HepG2 (cell line): ENCODE results near the gene USP35. TPM values are rescaled to one million over a fixed set of nuclear protein-coding genes. Genes with fewer than 3 reads are reported as not detected.

Experiments used
- ATF1 ChIP-seq: IDR thresholded peaks from 2 replicates; pipeline ENCODE4 v1.6.1; 2016; ENCODE audit warnings: mild to moderate bottlenecking, control low read depth
- NFKBIZ ChIP-seq: IDR thresholded peaks from 2 replicates; pipeline ENCODE4 v1.6.1; 2018; ENCODE audit warnings: missing genetic modification reagents, missing compliant biosample characterization
- POLR2AphosphoS5 ChIP-seq: IDR thresholded peaks from 2 replicates; pipeline ENCODE4 v1.6.1; 2012; ENCODE audit warnings: low read depth, low read length
- RORA ChIP-seq: sonication (generic); formaldehyde crosslinking; IDR thresholded peaks from 2 replicates; pipeline ENCODE4 v1.5.0; 2020; ENCODE audit warnings: mild to moderate bottlenecking, missing genetic modification reagents, moderate library complexity
- STAG1 ChIP-seq: sonication (generic); formaldehyde crosslinking; IDR thresholded peaks from 2 replicates; pipeline ENCODE4 v1.4.0; 2020; ENCODE audit warnings: missing genetic modification reagents
- ZFP62 ChIP-seq: sonication (generic); formaldehyde crosslinking; IDR thresholded peaks from 2 replicates; pipeline ENCODE4 v1.4.0; 2020; ENCODE audit warnings: missing genetic modification reagents
- ZNF841 ChIP-seq: sonication (generic); formaldehyde crosslinking; IDR thresholded peaks from 2 replicates; pipeline ENCODE4 v1.8.1; 2023; ENCODE audit warnings: missing genetic modification reagents, borderline replicate concordance
- polyA plus RNA-seq, 8 experiments: library from polyadenylated mRNA; depleted of rRNA in 3 of 8; stranded (reverse) in 7 of 8; unstranded in 1 of 8; fragments of >200 nt; fragmentation: Illumina TruSeq in 4 of 8; extraction: Trizol in 4 of 8; gene quantifications; 2 replicates each; pipeline versions ENCODE4 v1.2.1 to v1.2.3, GENCODE V29; 2011 to 2016; ENCODE audit warnings: low read depth in 4 of 8, missing spikeins in 1 of 8, mixed read lengths in 1 of 8; ENCODE audit not compliant: insufficient read depth in 1 of 8
- total RNA-seq, 5 experiments: library from RNA; depleted of rRNA; stranded (reverse); fragments of >200 nt; fragmentation: Illumina TruSeq; extraction: Trizol; gene quantifications; 2 replicates each; pipeline ENCODE4 v1.2.3, GENCODE V29; 2016; ENCODE audit warnings: low read depth in 1 of 5
- TF ChIP-seq, protein P1 (sequence below), 2 experiments: fragments of 450-650 bp in 1 of 2; sonication (generic) in 1 of 2; formaldehyde crosslinking in 1 of 2; IDR thresholded peaks; 2 replicates each; pipeline versions ENCODE4 v1.6.1 to v1.8.0; 2016 to 2022; ENCODE audit warnings: antibody characterized with exemption in 1 of 2, mild to moderate bottlenecking in 1 of 2, missing genetic modification reagents in 1 of 2
- TF ChIP-seq, protein P2 (sequence below): IDR thresholded peaks from 2 replicates; pipeline ENCODE4 v1.6.1; 2016; ENCODE audit warnings: missing compliant biosample characterization, missing genetic modification reagents, borderline replicate concordance
- TF ChIP-seq, protein P3 (sequence below): sonication (generic); formaldehyde crosslinking; IDR thresholded peaks from 2 replicates; pipeline ENCODE4 v1.5.0; 2020; ENCODE audit warnings: missing genetic modification reagents
- TF ChIP-seq, protein P4 (sequence below): IDR thresholded peaks from 2 replicates; pipeline ENCODE4 v1.6.1; 2012; ENCODE audit warnings: low read length, improper control_type of control experiment
- TF ChIP-seq, protein P5 (sequence below): sonication (generic); formaldehyde crosslinking; IDR thresholded peaks from 2 replicates; pipeline ENCODE4 v1.4.0; 2020; ENCODE audit warnings: missing genetic modification reagents

The USP35 gene
- total and polyA plus RNA-seq, 2 of the 13 experiments (the other 11 are each of a cell fraction or from before 2014, with no cell fraction given) = 4.6 to 7.7 TPM

DNA sequence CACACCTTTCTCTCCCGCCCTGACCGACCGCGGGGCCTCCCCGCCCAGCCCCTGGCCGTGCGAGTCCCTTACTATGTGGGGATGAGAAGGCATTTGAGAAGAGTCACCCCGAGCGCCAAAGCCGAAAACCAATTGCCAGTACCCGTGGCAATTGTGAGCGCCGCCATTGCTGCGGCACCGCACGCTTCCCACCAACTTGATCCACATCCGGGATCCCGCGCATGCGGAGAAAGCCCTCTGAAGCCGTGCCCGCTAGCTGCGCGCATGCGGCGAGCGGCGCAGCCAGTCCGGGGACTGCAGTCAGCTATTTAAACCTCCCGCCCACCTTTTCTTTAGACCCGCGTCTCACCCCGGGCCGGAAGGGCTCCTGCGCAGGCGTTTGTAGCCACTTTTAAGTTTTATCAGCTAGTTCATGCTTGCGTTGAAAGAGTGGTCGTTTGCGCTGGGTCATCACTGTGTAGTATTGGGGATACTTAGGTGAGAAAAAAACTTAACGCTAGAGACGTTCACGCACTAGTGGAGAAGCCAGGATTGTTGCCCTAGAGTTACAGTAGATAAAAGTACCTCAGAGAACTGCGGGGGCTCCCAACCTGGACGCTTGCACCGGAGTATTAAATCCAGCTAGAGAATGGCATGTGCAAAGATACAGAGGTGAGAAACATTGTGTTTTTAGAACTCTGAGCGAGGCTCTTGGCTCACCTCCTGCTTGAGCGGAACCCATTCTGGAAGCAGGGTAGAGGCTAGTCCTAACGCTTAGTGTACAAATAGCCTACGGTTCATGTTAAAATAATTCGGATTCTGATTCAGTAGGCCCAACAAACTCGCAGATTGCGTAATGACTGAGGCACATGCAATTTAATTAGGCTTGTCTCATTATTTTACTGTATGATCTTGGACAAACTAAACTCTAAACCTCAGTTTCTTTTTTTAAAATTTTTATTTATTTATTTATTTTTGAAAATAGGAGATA is 49.0 kb upstream of the USP35 start, which contains the start of gene ALG8 (continued):
- TF ChIP-seq, protein P1, sequence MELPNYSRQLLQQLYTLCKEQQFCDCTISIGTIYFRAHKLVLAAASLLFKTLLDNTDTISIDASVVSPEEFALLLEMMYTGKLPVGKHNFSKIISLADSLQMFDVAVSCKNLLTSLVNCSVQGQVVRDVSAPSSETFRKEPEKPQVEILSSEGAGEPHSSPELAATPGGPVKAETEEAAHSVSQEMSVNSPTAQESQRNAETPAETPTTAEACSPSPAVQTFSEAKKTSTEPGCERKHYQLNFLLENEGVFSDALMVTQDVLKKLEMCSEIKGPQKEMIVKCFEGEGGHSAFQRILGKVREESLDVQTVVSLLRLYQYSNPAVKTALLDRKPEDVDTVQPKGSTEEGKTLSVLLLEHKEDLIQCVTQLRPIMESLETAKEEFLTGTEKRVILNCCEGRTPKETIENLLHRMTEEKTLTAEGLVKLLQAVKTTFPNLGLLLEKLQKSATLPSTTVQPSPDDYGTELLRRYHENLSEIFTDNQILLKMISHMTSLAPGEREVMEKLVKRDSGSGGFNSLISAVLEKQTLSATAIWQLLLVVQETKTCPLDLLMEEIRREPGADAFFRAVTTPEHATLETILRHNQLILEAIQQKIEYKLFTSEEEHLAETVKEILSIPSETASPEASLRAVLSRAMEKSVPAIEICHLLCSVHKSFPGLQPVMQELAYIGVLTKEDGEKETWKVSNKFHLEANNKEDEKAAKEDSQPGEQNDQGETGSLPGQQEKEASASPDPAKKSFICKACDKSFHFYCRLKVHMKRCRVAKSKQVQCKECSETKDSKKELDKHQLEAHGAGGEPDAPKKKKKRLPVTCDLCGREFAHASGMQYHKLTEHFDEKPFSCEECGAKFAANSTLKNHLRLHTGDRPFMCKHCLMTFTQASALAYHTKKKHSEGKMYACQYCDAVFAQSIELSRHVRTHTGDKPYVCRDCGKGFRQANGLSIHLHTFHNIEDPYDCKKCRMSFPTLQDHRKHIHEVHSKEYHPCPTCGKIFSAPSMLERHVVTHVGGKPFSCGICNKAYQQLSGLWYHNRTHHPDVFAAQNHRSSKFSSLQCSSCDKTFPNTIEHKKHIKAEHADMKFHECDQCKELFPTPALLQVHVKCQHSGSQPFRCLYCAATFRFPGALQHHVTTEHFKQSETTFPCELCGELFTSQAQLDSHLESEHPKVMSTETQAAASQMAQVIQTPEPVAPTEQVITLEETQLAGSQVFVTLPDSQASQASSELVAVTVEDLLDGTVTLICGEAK (IDR thresholded peaks at IDR 0.05) = no peak
- TF ChIP-seq, protein P1 (CRISPR knock-in tag; IDR thresholded peaks at IDR 0.05) = peak; percentile 86
- TF ChIP-seq ATF1 = peak; percentile 69; the same call in 1 of the 2 replicates
- peak; percentile 78 for TF ChIP-seq NFKBIZ (CRISPR knock-in tag)
- peak; percentile 25; the same call in 1 of the 2 replicates for TF ChIP-seq STAG1 (CRISPR knock-in tag)
- TF ChIP-seq, protein P2, sequence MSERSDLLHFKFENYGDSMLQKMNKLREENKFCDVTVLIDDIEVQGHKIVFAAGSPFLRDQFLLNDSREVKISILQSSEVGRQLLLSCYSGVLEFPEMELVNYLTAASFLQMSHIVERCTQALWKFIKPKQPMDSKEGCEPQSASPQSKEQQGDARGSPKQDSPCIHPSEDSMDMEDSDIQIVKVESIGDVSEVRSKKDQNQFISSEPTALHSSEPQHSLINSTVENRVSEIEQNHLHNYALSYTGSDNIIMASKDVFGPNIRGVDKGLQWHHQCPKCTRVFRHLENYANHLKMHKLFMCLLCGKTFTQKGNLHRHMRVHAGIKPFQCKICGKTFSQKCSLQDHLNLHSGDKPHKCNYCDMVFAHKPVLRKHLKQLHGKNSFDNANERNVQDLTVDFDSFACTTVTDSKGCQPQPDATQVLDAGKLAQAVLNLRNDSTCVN (CRISPR knock-in tag) = no peak; the same call in 1 of the 2 replicates
- peak; percentile 87; the same call in 1 of the 2 replicates for TF ChIP-seq ZNF841 (CRISPR knock-in tag)
- no peak for TF ChIP-seq RORA
- TF ChIP-seq POLR2AphosphoS5 = peak; percentile 97
- TF ChIP-seq ZFP62 (CRISPR knock-in tag) = no peak
- TF ChIP-seq, protein P3, sequence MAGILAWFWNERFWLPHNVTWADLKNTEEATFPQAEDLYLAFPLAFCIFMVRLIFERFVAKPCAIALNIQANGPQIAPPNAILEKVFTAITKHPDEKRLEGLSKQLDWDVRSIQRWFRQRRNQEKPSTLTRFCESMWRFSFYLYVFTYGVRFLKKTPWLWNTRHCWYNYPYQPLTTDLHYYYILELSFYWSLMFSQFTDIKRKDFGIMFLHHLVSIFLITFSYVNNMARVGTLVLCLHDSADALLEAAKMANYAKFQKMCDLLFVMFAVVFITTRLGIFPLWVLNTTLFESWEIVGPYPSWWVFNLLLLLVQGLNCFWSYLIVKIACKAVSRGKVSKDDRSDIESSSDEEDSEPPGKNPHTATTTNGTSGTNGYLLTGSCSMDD (CRISPR knock-in tag) = peak; percentile 74; the same call in 1 of the 2 replicates
- TF ChIP-seq, protein P4, sequence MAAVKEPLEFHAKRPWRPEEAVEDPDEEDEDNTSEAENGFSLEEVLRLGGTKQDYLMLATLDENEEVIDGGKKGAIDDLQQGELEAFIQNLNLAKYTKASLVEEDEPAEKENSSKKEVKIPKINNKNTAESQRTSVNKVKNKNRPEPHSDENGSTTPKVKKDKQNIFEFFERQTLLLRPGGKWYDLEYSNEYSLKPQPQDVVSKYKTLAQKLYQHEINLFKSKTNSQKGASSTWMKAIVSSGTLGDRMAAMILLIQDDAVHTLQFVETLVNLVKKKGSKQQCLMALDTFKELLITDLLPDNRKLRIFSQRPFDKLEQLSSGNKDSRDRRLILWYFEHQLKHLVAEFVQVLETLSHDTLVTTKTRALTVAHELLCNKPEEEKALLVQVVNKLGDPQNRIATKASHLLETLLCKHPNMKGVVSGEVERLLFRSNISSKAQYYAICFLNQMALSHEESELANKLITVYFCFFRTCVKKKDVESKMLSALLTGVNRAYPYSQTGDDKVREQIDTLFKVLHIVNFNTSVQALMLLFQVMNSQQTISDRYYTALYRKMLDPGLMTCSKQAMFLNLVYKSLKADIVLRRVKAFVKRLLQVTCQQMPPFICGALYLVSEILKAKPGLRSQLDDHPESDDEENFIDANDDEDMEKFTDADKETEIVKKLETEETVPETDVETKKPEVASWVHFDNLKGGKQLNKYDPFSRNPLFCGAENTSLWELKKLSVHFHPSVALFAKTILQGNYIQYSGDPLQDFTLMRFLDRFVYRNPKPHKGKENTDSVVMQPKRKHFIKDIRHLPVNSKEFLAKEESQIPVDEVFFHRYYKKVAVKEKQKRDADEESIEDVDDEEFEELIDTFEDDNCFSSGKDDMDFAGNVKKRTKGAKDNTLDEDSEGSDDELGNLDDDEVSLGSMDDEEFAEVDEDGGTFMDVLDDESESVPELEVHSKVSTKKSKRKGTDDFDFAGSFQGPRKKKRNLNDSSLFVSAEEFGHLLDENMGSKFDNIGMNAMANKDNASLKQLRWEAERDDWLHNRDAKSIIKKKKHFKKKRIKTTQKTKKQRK = no peak
- TF ChIP-seq, protein P5, sequence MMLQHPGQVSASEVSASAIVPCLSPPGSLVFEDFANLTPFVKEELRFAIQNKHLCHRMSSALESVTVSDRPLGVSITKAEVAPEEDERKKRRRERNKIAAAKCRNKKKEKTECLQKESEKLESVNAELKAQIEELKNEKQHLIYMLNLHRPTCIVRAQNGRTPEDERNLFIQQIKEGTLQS (CRISPR knock-in tag) = no peak
